ENCODE results near the gene TPRG1. TPM values are rescaled to one million over a fixed set of nuclear protein-coding genes. Genes with fewer than 3 reads are reported as not detected.

The TPRG1 gene
- total and polyA plus RNA-seq, 2 of the 8 experiments (the other 6 are each of a cell fraction or from before 2014, with no cell fraction given) = 0.37 to 0.47 TPM

DNA sequence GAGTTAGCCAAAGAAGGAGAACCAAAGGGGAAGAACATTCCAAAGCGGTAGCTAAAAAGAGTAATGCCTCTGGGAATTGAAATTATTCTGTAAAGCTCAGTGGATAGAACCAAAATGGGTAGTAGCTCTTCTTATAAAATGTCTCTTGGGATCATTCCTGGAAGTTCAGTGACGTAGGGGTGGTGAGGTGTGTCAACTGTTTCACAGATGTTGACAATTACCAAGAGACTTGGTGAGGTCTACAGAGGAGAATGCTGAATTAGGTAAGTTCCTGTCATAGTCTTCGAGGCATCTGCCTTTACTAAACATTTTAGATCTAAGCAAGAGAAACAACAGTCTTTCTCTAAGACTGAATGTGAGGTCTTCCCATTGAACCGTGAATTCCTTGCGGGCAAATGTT lies 67.8 kb downstream of the TPRG1 start:
- H3K4me3 ChIP-seq (ENCODE audit: extremely low read depth in 1 of 4, insufficient read depth in 2 of 4, low read depth in 3 of 4, low read length in 4 of 4) = no peak overlapping the region
- H2BK12ac ChIP-seq (ENCODE audit: low read depth, low read length) = no peak overlapping the region
- no peak overlapping the region for H2BK20ac ChIP-seq (ENCODE audit: low read length)
- H3K27me3 ChIP-seq (replicated peaks in 1 of 4; ENCODE audit: control insufficient read depth in 3 of 4, extremely low read depth in 1 of 4, insufficient read depth in 3 of 4, low read length in 3 of 4) = no peaks in the 10 kb centered on the region
- H3K18ac ChIP-seq (ENCODE audit: extremely low read depth, low read length) = no peak overlapping the region
- H3K9ac ChIP-seq (replicated peaks in 1 of 4; ENCODE audit: extremely low read depth in 1 of 4, low read depth in 3 of 4, low read length in 3 of 4) = no peak overlapping the region
- no peaks in the 10 kb centered on the region; the same call in 1 of the 2 replicates for H3K23me2 ChIP-seq (ENCODE audit: low read depth, low read length)
- H2BK15ac ChIP-seq (ENCODE audit: low read length) = no peak overlapping the region
- H3K36me3 ChIP-seq (ENCODE audit: control insufficient read depth in 2 of 4, insufficient read depth in 4 of 4, low read length in 3 of 4) = no peaks in the 10 kb centered on the region; a peak in 1 of 8 replicates
- H3K4me1 ChIP-seq (replicated peaks in 1 of 4; ENCODE audit: control insufficient read depth in 3 of 4, insufficient read depth in 4 of 4, low read length in 3 of 4) = no peaks in the 10 kb centered on the region
- no peak overlapping the region for H3K4me2 ChIP-seq (ENCODE audit: insufficient read depth in 1 of 2, low read depth in 2 of 2, low read length in 2 of 2)
- no peaks in the 10 kb centered on the region for H3K79me1 ChIP-seq (ENCODE audit: low read depth, low read length)
- WGBS, 2 experiments (ENCODE audit: extremely low coverage in 1 of 2, insufficient coverage in 1 of 2, insufficient read length in 1 of 2, insufficient replicate concordance in 2 of 2, low coverage in 1 of 2, low lambda C conversion rate in 2 of 2, missing lambda C conversion rate in 1 of 2) = 88% methylated on average over 5 of the region's 5 CpGs; no CpG with 5 or more reads in 1 of the 2 experiments
- no peak overlapping the region for H2BK5ac ChIP-seq (ENCODE audit: low read depth, low read length)
- H3K9me3 ChIP-seq (ENCODE audit: insufficient read depth in 2 of 2, low read depth in 1 of 2, low read length in 1 of 2) = peaks cover 7 to 8% of the 10 kb centered on the region in 2 experiments; a peak in 2 of 4 replicates
- ChIA-PET CTCF (ENCODE audit: partially characterized antibody) (interaction anchor here (0.7 to 1.1 kb wide), 3 partner anchors 20 to 1259 kb away, joined by 3 to 4 read pairs (median 3); no protein-coding TSS in a partner anchor), POLR2A (ENCODE audit: partially characterized antibody) (no interaction called here)
- no peak overlapping the region for H3K27ac ChIP-seq (ENCODE audit: low read depth, low read length)
- H3K4ac ChIP-seq (replicated peaks; ENCODE audit: insufficient read length, low read depth, low read length) = no peak overlapping the region
- H4K8ac ChIP-seq (ENCODE audit: extremely low read depth, insufficient read depth, low read length) = no peak overlapping the region
- no peak overlapping the region for H2AFZ ChIP-seq (ENCODE audit: low read length)
- no peaks in the 10 kb centered on the region for H4K20me1 ChIP-seq (replicated peaks in 1 of 2; ENCODE audit: control insufficient read depth in 1 of 2, insufficient read depth in 2 of 2, low read length in 2 of 2)
- H2BK120ac ChIP-seq (replicated peaks; ENCODE audit: low read depth, low read length) = no peak overlapping the region
- H4K91ac ChIP-seq (replicated peaks; ENCODE audit: insufficient read length, low read length) = no peak overlapping the region
- no peak overlapping the region for H4K5ac ChIP-seq (ENCODE audit: insufficient read length, low read depth, low read length)
- no peak overlapping the region for H3K23ac ChIP-seq (ENCODE audit: insufficient read length)
- DNase-seq (ENCODE audit: low read depth in 1 of 2, low spot score in 2 of 2) = no peak
- H3K56ac ChIP-seq (replicated peaks; ENCODE audit: insufficient read length, low read depth, low read length) = no peak overlapping the region
- H3K14ac ChIP-seq (ENCODE audit: insufficient read length) = no peak overlapping the region
- H3K79me2 ChIP-seq (ENCODE audit: control insufficient read depth in 1 of 2, insufficient read depth in 2 of 2, low read length in 2 of 2) = no peaks in the 10 kb centered on the region
- no peak overlapping the region for H2AK5ac ChIP-seq (ENCODE audit: low read depth, low read length)
- FAIRE-seq = no peak
- TF ChIP-seq CHD2 (IDR thresholded peaks at IDR 0.05; ENCODE audit: low read length) = no peak
- no peak for TF ChIP-seq CBX8 (IDR thresholded peaks at IDR 0.05; ENCODE audit: borderline replicate concordance, low read depth, low read length)
- no peak for TF ChIP-seq SP1 (IDR thresholded peaks at IDR 0.05; ENCODE audit: low read depth, low read length)
- no peak for TF ChIP-seq SRF (IDR thresholded peaks at IDR 0.05; ENCODE audit: low read depth, low read length)
- no peak for TF ChIP-seq ASH2L (IDR thresholded peaks at IDR 0.05; ENCODE audit: low read length)
- TF ChIP-seq, protein P1, sequence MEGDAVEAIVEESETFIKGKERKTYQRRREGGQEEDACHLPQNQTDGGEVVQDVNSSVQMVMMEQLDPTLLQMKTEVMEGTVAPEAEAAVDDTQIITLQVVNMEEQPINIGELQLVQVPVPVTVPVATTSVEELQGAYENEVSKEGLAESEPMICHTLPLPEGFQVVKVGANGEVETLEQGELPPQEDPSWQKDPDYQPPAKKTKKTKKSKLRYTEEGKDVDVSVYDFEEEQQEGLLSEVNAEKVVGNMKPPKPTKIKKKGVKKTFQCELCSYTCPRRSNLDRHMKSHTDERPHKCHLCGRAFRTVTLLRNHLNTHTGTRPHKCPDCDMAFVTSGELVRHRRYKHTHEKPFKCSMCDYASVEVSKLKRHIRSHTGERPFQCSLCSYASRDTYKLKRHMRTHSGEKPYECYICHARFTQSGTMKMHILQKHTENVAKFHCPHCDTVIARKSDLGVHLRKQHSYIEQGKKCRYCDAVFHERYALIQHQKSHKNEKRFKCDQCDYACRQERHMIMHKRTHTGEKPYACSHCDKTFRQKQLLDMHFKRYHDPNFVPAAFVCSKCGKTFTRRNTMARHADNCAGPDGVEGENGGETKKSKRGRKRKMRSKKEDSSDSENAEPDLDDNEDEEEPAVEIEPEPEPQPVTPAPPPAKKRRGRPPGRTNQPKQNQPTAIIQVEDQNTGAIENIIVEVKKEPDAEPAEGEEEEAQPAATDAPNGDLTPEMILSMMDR (IDR thresholded peaks at IDR 0.05; ENCODE audit: control extremely low read depth in 1 of 3, insufficient read depth in 1 of 3, low read depth in 1 of 3, low read length in 3 of 3) = no peak
- no peak for TF ChIP-seq SP4 (IDR thresholded peaks at IDR 0.05; ENCODE audit: low read length)
- TF ChIP-seq RNF2 (IDR thresholded peaks at IDR 0.05; ENCODE audit: borderline replicate concordance, low read depth, low read length, missing control alignments, poor library complexity, severe bottlenecking) = no peak
- TF ChIP-seq SIX5 (IDR thresholded peaks at IDR 0.05; ENCODE audit: low read depth, low read length) = no peak
- TF ChIP-seq YY1 (IDR thresholded peaks at IDR 0.05; ENCODE audit: low read depth, low read length) = no peak
- no peak for TF ChIP-seq PHF8 (conservative IDR thresholded peaks at IDR 0.05; ENCODE audit: low read depth, low read length)
- no peak for TF ChIP-seq GTF2F1 (IDR thresholded peaks at IDR 0.05; ENCODE audit: borderline replicate concordance, low read depth, low read length)
- TF ChIP-seq CEBPB (IDR thresholded peaks at IDR 0.05; ENCODE audit: low read depth, low read length) = no peak

Measured in H1 (cell line).